Measurements from ENCODE around the gene C1QA.

C1QA gene, protein sequence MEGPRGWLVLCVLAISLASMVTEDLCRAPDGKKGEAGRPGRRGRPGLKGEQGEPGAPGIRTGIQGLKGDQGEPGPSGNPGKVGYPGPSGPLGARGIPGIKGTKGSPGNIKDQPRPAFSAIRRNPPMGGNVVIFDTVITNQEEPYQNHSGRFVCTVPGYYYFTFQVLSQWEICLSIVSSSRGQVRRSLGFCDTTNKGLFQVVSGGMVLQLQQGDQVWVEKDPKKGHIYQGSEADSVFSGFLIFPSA

DNA sequence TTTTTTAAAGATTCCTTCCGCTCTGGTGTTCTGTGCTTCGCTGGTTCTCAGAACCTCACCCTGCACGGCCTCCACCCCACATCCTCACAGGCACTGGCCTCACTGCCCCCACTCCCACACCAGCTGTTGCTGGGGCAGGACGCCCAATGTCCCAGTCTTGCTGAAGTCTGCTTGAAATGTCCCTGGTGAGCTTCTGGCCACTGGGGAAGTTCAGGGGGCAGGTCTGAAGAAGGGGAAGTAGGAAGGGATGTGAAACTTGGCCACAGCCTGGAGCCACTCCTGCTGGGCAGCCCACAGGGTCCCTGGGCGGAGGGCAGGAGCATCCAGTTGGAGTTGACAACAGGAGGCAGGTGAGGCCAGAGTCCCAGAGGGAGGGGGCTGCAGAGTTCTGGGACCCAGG is at the start of gene C1QA:
TSS of gene C1QA (plus strand) at position 276 of the 400 bp plus-strand sequence. CDS start 989 bp downstream, outside the sequence.
- no peak for DNase-seq (ENCODE audit: low read depth in 1 of 2, low spot score in 1 of 2)

DNA sequence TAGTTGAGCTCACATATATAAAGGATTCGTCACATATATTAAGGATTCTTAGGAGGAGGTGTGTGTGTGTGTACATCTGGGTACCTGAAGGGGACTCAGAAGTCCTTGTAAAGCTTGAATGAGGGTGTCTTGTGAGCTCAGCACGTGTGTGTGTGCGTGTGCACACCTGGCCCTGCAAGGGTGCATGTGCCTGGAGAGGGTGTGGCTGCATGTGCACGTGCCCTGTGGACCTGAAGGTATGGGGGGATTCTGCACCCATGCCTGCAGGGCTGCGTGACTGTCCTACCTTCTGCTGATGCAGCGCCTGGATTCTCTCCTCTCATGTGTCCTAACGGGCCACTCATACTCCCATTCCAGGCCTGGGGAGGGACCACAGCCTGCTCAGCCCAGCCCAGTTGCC is 49.2 kb upstream of the C1QA start:
- no peak for DNase-seq (ENCODE audit: low read depth in 1 of 2, low spot score in 1 of 2)

DNA sequence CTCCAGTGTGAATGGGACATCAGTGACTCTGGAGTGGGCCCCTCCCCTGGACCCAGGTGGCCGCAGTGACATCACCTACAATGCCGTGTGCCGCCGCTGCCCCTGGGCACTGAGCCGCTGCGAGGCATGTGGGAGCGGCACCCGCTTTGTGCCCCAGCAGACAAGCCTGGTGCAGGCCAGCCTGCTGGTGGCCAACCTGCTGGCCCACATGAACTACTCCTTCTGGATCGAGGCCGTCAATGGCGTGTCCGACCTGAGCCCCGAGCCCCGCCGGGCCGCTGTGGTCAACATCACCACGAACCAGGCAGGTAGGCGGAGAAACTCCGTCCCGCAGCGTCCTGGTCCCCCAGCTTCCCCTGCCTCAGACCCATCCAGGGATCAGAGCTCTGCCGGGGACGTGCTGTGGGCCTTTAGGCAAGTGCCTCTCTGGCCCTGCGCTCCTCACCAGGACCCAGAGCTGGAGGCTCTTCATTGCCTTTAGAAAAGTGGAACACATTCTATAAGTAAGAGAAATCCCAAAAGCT is 47.5 kb upstream of the C1QA start:
- no peak for DNase-seq (ENCODE audit: low read depth in 1 of 2, low spot score in 1 of 2)

DNA sequence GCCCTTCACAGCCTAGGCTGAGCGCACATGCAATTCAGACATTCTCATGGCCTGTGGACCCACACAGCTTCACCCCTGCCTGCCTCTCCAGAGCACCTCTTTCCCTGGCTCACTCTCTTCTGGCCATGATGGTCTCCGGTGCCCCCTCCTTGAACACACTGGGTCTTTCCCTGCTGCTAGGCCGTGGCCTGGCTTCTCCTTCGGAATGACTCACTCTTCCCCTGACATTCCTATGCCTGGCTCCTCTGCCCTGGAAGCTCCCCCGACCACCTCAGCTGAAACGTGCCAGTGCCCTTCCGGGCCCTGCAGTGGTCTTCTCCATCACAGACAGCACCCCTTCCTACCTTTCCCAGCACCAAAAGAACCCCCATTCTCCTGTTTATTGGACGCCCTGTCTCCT is 44.9 kb upstream of the C1QA start:
- DNase-seq (ENCODE audit: low read depth in 1 of 2, low spot score in 1 of 2), result no peak

DNA sequence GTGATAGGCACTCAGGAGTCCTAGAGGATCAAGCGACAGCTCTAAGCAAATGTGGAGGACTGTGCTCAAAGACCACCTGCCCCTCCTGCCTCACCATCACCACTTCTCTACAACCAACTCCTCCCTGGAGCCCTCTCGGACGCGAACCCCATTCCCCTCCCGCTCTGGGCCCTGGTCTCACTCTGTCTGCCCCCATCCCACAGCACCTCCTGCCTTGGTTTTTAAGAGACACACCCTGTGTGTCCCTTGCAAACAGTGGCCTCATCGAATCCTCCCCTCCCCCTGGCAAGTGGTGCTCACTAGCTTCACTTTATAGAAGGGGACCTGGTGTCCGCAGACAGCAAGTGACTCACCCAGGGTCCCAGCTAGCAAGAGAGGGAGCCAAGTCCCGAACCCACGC is 44.4 kb upstream of the C1QA start:
- no peak for DNase-seq (ENCODE audit: low read depth in 1 of 2, low spot score in 1 of 2)

DNA sequence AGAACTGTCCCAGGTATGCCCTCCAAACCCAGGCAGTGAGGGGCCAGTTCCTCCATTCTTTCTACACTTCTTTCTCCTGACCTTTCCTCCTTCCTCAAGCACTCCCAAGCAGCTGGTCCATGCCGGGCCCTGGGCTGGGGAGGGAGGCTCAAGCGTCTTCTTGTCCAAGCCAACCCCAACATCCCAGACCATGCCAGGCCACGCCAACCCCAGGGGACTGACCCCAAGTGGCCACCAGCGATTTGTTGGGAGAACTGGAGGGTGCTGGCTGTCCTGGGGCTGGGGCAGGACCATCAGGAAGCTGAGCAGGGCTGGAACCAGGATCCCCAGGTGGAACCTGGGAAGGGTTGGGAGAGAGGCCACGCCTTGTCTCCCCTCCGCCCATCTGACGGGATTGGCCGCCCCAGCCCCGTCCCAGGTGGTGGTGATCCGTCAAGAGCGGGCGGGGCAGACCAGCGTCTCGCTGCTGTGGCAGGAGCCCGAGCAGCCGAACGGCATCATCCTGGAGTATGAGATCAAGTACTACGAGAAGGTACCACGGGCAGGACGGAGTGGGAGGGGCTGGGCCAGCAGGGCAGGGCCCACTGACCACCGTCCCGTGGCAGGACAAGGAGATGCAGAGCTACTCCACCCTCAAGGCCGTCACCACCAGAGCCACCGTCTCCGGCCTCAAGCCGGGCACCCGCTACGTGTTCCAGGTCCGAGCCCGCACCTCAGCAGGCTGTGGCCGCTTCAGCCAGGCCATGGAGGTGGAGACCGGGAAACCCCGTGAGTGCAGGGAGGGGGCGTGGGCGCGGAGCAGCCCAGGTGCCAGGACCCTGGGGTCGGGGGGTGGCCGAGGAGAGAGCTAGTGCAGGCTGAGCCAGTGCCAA is 43.3 kb upstream of the C1QA start:
- no peak for DNase-seq (ENCODE audit: low read depth in 1 of 2, low spot score in 1 of 2)

DNA sequence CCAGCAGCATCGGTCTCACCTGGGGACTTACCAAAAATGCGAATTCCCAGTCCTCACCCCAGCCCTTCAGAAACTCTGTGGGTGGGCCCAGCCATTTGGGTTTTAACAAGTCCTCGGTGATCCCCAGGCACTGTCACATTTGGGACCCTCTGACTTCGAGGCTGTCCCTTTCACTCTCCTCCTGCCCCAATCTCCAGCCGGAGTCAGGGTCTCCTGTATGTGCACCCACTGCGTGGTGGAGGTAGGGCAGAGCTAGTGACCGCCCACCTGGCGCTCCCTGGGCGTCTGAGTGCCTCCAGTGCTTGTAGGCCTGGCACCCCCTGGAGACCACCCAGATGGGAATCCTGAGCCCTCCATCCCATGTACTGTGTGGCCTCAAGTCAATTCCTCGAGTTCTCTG is 42.0 kb upstream of the C1QA start:
- DNase-seq (ENCODE audit: low read depth in 1 of 2, low spot score in 1 of 2), result no peak

DNA sequence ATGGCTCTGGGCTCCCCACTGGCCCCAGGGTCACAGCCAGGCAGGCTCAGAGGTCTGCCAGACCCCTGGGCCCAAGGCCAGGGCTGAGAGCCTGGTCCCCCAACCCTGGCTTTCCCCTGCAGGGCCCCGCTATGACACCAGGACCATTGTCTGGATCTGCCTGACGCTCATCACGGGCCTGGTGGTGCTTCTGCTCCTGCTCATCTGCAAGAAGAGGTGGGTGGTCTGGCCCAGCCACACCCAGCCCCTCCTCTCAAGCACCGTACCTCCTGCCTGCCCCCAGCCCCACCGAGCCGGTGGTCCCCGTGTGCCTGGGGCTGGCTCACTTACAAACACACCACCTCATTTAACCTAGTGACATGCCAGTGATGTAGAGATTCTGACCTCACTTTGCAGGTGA is 41.3 kb upstream of the C1QA start:
- DNase-seq (ENCODE audit: low read depth in 1 of 2, low spot score in 1 of 2), result no peak

DNA sequence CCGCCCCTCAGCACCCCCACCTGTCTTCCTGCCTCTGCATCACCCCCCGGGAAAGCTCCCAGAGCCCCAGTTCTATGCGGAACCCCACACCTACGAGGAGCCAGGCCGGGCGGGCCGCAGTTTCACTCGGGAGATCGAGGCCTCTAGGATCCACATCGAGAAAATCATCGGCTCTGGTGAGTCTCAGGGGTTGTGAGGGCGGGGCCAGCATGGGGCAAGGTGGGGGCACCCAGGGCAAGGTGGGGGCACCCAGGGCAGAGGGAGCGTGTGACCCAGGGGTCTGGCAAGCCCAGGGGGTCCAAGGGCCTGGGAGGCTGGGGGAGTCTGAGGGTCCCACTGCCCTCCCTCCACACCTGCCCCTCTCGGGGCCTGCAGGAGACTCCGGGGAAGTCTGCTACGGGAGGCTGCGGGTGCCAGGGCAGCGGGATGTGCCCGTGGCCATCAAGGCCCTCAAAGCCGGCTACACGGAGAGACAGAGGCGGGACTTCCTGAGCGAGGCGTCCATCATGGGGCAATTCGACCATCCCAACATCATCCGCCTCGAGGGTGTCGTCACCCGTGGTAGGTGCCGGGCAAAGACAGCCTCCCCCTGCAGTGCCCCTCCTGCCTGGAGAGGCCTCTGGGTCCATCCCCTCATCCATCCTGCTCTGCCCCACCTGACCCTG is 39.0 kb upstream of the C1QA start:
- DNase-seq (ENCODE audit: low read depth in 1 of 2, low spot score in 1 of 2), result no peak

DNA sequence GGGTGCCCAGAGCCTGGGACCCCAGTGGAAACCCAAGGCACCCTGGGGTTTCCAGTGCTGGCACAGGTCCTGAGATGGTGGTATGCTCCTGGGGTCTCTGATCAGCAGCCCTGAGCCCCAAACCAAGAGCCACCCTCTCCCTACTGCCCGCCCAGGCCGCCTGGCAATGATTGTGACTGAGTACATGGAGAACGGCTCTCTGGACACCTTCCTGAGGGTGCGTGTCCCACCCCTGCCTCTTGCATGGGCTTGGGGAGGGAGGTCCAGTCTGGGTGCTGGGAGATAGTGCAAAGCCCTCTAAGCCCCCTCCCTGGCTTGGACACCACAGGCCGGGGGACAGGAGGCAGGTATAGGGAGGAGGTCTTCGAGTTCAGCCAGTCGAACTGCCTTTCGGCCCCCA is 38.4 kb upstream of the C1QA start:
- no peak for DNase-seq (ENCODE audit: low read depth in 1 of 2, low spot score in 1 of 2)

DNA sequence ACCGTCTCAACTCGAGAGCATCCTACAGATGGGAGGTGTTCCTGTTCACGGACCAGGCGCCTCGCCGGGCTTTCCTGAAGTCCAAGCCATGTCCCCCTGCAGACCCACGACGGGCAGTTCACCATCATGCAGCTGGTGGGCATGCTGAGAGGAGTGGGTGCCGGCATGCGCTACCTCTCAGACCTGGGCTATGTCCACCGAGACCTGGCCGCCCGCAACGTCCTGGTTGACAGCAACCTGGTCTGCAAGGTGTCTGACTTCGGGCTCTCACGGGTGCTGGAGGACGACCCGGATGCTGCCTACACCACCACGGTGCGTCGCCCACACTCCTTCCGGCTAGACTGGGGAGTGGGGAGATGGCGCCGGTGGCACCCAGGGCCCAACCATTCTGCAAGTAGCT is 37.7 kb upstream of the C1QA start:
- DNase-seq (ENCODE audit: low read depth in 1 of 2, low spot score in 1 of 2), result no peak

DNA sequence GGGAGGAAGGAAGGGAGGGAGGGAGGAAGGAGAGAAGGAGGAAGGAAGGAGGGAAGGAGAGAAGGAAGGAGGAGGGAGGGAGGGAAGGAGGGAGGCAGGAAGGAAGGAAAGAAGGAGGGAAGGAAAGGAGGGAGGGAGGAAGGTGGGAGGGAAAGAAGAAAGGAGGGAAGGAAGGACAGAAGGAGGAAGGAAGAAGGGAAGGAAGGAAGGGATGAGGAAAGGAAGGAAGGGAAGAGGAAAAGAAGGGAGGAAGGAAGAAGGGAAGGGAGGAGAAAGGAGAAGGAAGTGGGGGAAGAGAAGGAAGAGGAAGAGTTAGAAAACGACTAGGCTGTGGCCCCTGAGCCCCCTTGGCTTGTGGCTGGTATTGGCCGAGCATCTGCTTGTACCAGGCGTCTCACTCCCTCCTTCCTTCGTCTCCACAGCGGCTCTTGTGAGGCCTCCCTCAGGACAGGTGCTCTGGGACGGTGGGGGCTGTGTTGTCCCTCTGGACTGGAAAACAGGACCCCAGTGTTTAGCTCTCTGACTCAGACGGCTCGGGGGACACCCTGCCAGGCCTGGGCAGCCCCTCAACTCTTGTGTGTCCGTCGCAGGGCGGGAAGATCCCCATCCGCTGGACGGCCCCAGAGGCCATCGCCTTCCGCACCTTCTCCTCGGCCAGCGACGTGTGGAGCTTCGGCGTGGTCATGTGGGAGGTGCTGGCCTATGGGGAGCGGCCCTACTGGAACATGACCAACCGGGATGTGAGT is 36.2 kb upstream of the C1QA start:
- no peak for DNase-seq (ENCODE audit: low read depth in 1 of 2, low spot score in 1 of 2)

DNA sequence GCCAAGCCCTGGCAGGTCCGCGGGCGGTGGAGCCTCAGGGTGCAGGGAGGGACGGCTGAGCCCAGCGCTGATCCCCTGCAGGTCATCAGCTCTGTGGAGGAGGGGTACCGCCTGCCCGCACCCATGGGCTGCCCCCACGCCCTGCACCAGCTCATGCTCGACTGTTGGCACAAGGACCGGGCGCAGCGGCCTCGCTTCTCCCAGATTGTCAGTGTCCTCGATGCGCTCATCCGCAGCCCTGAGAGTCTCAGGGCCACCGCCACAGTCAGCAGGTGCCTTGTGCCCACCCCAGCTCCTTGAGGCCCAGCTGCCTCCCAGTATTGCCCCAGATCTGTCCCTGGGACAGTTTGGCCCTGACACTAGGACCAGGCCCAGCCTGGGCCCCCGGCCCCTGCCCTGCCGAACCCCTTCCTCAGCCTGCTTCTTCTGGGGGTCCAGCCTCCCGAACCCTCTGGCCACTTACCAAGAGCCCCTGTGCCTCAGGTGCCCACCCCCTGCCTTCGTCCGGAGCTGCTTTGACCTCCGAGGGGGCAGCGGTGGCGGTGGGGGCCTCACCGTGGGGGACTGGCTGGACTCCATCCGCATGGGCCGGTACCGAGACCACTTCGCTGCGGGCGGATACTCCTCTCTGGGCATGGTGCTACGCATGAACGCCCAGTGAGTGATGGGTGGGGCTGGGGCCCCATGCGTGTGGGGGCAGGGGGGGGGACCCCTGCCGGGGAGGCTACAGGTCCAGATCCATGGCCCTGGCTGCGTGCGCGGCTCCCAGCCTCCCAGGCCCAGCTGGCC is 35.4 kb upstream of the C1QA start:
- no peak for DNase-seq (ENCODE audit: low read depth in 1 of 2, low spot score in 1 of 2)

DNA sequence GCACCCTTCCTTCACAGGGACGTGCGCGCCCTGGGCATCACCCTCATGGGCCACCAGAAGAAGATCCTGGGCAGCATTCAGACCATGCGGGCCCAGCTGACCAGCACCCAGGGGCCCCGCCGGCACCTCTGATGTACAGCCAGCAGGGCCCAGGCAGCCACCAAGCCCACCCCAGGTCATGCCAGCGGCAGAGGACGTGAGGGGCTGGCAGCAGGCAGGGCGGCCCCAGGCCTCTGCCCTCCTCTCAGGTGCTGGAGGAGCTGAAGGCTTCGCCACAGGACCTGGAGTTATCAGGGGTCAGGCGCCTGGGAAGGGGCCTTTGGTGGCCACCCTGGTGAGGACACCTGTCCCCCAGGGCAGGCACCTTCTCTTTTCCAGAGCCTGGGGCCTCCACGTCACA is 34.8 kb upstream of the C1QA start:
- DNase-seq (ENCODE audit: low read depth in 1 of 2, low spot score in 1 of 2), result no peak

DNA sequence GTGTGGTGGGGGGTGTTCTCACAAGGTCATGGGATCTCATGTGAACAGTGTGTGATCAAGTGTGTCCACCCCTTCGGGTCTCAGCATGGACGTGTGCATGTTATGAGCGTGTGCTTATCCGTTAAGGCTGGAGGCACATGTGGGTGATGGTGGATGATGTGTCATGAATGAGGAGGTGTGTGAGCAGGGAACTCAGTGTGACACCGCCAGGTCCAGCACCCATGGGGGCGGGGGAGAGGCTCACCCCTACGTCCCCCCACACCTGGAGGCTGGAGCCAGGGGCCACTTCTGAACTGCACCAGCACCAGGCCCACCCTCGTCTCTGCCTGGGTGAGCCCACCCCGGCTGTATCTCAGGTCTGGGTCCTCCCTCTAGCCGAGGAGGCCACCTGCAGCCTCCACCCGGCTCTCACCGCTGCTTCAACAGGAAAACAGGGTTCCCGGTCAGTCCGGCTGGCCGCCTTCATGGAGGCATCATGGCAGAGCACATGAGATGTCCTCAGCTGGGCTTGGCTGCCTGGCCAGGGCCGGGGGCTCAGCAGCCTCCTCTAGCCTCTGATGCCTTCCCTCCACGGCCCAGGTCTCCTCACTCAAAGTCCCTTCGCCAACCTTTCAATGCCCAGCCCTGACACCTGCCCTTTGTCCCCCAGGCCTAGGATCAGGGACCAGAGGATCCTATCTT is 34.2 kb upstream of the C1QA start:
- no peak for DNase-seq (ENCODE audit: low read depth in 1 of 2, low spot score in 1 of 2)

DNA sequence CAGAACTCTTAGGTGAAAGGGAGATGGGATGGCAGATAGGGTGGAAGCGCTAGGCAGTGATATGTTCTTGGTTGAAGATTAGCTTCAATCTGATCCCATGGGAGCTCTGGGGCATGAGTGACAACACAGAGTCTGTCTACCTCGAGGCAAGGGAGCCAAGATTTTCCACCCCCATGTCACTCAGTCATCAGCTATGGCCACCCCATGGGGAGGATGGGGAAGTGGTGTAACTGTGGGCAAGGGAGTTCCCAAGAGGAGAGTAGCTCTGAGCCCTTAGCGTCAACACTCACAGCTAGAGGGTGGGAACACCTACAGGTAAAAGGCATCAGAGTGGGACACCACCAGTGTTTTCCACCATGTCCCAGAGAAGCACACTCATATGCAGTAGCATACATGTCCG is 30.3 kb upstream of the C1QA start:
- DNase-seq (ENCODE audit: low read depth in 1 of 2, low spot score in 1 of 2), result no peak

DNA sequence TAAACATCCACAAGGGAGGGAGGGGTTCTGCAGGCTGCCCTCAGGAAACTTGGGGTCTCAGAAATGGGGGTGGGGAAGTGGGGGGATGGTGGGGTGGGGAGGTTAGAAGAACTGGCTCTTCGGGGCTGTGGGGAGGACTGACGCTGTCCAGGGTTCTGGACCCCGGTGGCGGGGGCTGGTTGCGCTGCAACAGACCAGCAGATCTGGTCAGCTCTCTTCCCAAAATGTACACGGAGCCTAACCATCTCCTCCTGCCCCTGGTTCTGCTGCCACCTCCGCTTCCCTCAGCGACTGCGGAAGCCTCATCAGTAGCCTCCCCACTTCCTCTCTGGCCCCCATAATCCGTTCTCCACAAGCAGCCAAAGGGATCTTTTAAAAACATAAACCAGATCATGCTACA is 29.3 kb upstream of the C1QA start:
- DNase-seq (ENCODE audit: low read depth in 1 of 2, low spot score in 1 of 2), result no peak

DNA sequence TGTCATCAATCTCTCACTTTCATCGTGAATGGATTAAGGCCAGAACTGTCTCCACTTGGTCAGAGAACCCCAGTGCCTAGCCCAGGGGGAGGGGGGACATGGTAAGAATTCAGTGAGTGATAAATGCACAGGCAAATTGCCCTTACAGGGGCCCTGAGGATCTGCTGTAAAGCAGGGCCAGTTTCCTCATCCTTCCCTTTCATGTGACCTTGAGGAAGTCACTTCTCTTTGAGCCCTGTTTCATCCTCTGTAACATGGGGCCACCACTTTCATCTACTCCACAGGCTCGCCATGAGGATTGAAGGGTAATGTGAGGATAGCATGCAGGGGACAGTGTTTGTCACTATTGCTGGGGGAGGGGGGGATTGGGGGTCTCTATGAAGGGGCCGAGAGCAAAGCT is 28.1 kb upstream of the C1QA start:
- no peak for DNase-seq (ENCODE audit: low read depth in 1 of 2, low spot score in 1 of 2)

DNA sequence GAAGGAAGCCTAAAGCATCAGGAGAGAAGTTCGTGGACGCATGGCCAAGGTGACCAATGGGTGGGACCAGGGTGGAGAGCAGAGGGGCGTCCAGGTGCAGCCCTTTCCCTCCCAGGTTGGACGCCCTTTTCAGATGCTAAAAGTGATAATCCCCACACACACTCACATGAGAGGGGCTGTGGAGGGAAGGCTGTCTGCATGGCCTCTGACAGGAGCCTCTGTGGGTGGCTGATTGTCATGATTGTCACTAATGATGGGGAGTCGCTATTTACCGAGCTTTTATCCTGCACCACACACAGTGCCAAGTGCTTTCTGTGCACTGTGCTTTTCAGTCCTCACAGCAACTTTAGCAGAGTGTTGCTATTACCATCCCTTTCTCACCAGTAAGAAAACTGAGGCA is 27.1 kb upstream of the C1QA start:
- no peak for DNase-seq (ENCODE audit: low read depth in 1 of 2, low spot score in 1 of 2)

DNA sequence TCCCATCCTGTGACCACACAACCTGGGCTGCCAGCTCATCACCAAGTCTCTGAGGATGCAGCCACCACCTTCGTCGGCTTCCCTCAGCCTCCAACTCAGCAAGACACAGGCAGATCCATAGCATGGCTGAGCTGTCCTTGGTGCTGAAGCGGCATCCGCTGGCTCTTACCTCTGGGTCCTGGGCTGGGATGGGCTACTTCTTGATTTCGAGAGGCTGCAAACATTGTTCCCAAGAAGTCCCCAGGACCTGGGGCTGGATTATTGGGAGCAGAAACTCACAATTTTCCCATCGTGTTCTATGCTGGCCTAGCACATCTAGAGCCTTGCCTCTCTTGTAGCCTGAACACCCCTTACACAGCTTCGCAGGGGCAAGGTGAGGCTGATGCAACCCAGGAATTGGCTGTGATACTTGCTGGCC is 24.9 kb upstream of the C1QA start:
- no peak for DNase-seq (ENCODE audit: low read depth in 1 of 2, low spot score in 1 of 2)
